GM18867 (cell line): ENCODE measurements around the gene RNPEPL1.
"Not testable (repeated sequence)": the region's sequence is repeated elsewhere in the genome, so short reads cannot be mapped to it uniquely, and the experiment has no call there.

ENCODE experiments used
- ATAC-seq: cut with Tn5 transposase; IDR thresholded peaks from one replicate; pipeline ENCODE4 v1.9.1; 2021; ENCODE audit warnings: mild to moderate bottlenecking, moderate library complexity; ENCODE audit not compliant: unreplicated experiment

Gene RNPEPL1

DNA sequence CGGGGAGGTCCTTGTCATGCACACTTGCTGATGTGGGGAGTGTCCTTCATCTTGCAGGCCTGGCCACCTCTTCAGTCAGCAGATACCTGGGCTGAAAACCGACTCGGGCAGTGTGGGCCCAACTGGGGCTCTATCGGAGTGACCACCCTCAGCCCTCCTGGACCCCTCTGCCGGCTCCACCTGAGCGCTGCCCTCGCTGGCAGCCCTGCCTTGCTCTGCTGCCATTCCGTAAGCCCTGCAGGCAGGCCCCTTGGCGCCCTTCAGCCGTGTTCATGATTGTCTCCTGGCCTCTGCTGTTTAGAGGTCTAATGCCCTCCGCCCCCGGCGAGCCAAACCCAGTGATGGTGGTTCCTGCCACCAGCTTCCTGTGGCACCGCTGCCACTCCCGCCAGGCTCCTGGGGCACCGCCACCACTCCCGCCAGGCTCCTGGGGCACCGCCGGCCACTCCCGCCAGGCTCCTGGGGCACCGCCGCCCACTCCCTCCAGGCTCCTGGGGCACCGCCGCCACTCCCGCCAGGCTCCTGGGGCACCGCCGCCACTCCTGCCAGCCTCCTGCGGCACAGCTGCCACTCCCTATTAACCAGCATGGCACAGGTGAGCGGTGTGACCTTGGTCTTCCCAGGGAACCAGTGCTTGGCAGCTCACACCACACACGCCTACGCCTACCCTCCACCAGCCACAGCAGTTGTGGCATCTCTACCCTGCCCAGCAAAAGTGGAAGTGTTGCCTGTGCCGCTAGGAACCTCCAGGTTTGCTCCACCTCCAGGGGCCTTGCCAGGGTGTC lies 34.2 kb downstream of the RNPEPL1 start:
- no peak for ATAC-seq

- no peak for ATAC-seq
Measured at GRCh38 chr2:240603081-240603835, 35.0 kb downstream of the RNPEPL1 start.

DNA sequence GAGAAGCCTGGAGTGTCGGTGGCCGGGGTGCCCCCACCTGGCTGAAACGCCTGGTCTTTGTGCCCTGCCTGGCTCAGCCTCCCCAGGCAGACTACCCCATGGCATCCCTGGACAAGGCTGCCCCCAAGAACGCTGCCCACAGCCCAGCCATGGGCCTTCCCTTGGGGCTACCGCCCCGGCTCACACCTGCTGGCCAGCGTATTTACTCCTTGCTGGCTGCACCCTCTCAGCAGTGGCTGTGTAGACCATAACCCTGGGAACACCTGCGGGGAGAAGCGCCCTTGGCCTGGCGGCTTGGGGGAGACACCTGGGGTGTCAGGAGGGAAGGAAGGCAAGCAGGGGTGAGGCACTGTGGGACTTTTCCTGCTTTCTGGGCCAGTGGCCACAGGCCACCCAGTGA lies 35.6 kb downstream of the RNPEPL1 start:
- no peak for ATAC-seq

DNA sequence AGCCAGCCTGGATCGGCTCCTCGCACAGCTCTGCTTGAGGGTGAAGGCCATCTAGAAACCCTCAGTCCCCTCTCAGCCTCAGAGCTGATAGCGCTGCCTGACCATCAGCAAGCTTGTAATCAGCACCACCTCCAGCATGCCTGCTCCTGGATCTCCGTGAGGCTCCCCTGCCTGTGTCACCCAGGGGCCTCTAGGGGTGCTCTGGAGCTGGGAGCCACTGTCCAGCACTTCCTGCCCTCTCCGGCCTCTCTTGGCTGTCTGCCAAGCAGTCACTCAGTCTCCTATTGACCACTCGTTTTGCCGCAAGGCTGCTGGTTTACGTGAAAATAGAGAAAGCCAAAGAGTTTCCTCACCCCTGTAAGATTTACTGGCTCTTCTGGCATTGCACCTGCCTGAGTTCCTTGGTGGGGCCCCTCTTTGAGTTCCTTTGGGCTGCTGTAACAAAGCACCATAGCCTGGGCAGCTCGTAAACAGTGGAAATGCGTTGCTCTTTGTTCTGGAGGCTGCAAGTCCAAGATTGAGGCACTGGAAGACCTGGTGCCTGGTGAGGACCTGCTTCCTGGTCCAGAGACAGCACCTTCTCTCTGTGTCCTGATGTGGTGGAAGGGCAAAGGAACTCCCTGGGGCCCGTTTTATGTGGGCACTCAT lies 36.1 kb downstream of the RNPEPL1 start:
- ATAC-seq: no peak

- ATAC-seq: no peak
Measured at GRCh38 chr2:240604939-240605716, 36.8 kb downstream of the RNPEPL1 start.

DNA sequence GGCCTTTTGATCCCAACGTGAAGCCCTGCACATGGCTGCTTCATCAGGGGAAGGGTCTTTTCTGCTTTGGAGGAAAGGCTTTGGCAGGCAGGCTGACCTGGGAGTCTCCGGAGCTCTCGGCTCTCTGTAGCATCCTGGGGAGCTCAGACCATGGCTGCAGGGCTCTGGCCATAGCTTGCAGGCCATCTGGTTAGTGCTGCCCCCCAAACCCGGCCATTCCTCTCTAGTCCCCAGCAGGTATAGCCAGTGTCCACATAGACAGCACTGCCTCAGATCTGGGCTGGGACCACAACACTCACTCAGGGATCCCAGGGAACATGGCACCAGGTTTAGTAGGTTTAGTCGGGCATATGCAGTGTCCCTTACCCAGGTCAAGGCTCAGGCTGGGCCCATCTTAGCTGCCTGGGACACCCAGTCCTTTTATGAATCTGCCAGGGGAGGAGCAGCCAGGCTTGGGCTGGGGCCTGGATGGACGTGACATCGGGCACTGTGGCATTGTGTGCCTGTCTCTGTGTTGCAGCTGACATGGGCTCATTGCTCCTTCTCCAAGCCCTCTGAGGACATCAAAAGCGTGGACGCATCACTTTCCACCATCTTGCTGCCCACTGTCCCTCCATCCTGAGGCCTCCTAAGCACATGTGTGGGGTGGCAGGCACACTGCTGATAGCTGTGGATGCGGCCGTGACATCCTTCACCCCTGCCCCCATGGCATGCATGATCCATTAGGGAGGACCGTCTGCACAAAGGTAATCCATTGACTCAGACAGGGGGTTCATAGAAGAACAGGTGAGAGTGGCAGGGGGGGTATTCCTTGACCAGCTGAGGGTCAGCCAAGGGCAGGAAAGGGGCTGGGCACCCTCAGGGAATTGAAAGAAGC lies 37.8 kb downstream of the RNPEPL1 start:
- ATAC-seq: no peak

DNA sequence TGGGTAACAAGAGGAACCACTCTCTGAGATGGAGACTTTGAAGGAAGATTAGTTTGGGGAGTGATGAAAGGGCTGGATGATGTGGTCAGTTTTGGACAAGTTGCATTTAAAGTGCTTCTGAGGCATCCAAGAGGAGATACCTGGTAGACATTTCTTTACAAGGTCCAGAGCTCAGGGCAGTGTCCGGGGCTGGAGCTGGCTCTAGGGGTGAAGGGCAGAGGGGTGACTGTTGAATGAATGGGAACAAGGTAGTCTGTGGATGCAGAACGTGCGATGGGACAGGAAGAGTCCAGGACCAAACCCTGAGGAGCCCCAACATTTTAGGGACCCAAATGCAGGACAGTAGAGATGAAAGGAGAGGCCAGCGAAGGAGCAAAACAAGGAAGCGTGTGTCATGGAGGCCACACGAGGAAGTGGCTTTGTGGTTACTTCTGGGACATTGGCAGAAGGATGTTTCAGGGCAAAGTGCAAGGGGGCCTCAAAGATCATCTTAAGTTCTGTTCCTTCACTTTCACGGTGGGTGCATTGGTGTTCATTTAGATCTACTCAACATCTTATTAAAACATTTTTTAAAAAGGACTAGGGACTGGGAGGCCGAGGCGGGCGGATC lies 43.4 kb downstream of the RNPEPL1 start:
- ATAC-seq: no peak

DNA sequence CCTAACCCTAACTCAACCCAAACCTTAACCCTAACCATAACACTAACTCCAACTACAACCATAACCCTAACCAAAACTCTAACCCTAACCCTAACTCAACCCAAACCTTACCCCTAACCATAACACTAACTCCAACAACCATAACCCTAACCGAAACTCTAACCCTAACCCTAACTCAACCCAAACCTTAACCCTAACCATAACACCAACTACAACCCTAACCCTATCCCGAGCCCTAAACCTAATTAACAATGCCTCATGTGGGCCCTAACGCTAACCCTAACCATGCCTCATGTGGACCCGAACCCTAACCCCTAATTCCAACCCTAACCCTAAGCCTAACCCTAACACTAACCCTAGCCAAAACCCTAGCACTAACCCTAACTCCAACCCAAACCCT lies 45.5 kb downstream of the RNPEPL1 start:
- ATAC-seq: no peak

- no peak for ATAC-seq
Measured at GRCh38 chr2:240614391-240614790, 46.1 kb downstream of the RNPEPL1 start.

DNA sequence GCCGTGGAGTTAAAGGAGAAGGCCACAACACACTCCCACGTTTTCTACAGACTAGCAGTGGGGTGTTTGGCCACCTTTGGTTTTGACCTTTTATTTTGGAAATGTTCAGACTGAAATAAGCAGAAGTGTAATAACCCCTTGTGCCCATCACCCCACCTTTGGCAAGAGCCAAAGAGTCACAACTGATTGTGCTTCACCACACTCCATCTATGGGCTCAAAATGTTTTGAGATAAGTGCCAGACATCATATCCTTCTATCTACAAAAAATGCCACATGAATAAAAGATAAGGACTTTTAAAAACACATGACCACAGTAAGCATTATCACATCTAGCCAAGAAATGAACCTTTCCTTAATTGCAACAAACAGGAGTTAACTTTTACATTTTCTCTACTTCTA lies 47.1 kb downstream of the RNPEPL1 start:
- no peak for ATAC-seq

- ATAC-seq: no peak
Measured at GRCh38 chr2:240615820-240616547, 47.7 kb downstream of the RNPEPL1 start.

- ATAC-seq: not testable (repeated sequence)
Measured at GRCh38 chr2:240616860-240617666, 48.8 kb downstream of the RNPEPL1 start.

DNA sequence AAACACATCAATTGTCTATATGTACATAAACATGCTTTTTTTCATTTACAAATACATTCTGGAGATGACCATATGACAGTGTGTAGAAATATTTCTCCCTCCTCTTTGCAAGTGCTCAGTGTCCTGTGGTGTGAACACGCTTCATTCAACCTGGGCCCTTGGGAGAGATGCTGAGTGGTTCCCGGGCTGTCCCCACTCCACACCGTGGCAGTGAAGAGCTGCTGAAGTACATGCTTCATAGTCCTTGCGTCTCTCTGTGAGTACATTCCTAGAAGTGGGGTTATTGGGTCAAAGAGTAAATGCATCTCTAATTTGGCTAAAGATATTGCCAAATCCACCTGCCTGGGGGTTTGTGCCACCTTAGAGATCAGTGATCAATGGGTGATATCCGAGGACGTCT lies 50.5 kb downstream of the RNPEPL1 start:
- no peak for ATAC-seq

DNA sequence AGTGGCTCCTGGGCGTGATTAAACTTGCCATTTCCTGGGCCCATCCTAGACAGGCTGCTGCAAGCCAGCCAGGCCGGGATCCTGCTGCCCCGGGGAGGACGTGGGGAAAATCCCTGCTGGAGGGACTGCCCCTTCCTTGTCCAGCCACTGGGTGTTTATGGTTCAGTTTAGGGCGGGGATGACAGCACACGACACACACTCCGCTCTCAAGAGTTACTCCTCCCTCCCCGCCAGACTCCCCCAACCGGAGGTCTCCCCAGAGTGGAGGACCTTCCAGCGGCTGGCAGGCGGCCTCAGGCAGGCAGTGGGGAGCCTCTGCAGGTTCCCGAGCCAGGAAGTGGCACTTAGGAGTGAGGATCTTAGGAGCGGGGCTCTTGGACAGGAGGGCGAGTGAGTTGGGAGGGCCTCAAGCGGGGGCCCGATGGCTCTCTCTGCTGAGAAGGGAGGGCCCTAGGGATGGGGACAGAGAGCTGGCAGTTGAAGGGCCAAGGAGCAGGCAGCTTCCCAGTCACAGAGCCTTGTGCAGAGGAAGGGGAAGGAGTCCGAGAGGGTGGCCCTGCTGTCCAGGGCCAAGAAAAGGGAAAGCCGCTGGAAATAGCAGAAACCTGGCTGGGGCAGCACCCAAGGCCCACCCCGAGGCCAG lies 51.3 kb downstream of the RNPEPL1 start:
- ATAC-seq: no peak

GRCh38 chr2:240620149-240620731 lies 52.0 kb downstream of the RNPEPL1 start:
- ATAC-seq: no peak

- no peak for ATAC-seq
Measured at GRCh38 chr2:240620859-240621258, 52.6 kb downstream of the RNPEPL1 start.

GRCh38 chr2:240622060-240622411 lies 53.8 kb downstream of the RNPEPL1 start:
- ATAC-seq: no peak
